K562 (cell line): Measurements from ENCODE around the gene HARS1. TPM values are rescaled to one million over a fixed set of nuclear protein-coding genes. Genes with fewer than 3 reads are reported as not detected.

Source experiments
- CHD2 ChIP-seq: IDR thresholded peaks from 2 replicates; pipeline ENCODE4 v1.6.1; 2011; ENCODE audit warnings: low read depth, low read length
- CTBP1 ChIP-seq: fragments of 450-650 bp; IDR thresholded peaks from 2 replicates; pipeline ENCODE4 v1.6.1; 2016; ENCODE audit warnings: borderline replicate concordance
- MYNN ChIP-seq, 2 experiments: sonication (generic); formaldehyde crosslinking in 1 of 2; IDR thresholded peaks; 2 replicates each; pipeline versions ENCODE4 v1.5.0 to v1.6.1; 2016 to 2020; ENCODE audit warnings: antibody characterized with exemption in 1 of 2, missing genetic modification reagents in 1 of 2
- NCOA2 ChIP-seq, 2 experiments: fragments of 450-650 bp; IDR thresholded peaks; 2 replicates each; pipeline ENCODE4 v1.6.1; 2018; ENCODE audit warnings: mild to moderate bottlenecking in 2 of 2, moderate library complexity in 1 of 2; ENCODE audit not compliant: partially characterized antibody in 2 of 2
- POLR2B ChIP-seq: fragments of 450-650 bp; IDR thresholded peaks from 2 replicates; pipeline ENCODE4 v1.6.1; 2018; ENCODE audit warnings: low read depth; ENCODE audit not compliant: partially characterized antibody
- TAF1 ChIP-seq: IDR thresholded peaks from 2 replicates; pipeline ENCODE4 v1.6.1; 2011; ENCODE audit warnings: mild to moderate bottlenecking, low read length, moderate library complexity; ENCODE audit not compliant: insufficient read depth, control insufficient read depth, severe bottlenecking; ENCODE audit errors: extremely low read depth
- ZNF217 ChIP-seq: sonication (generic); formaldehyde crosslinking; IDR thresholded peaks from 2 replicates; pipeline ENCODE4 v1.8.0; 2022; ENCODE audit warnings: mild to moderate bottlenecking, missing genetic modification reagents
- ZNF324 ChIP-seq: fragments of 250-450 bp; sonication (Bioruptor Pico); IDR thresholded peaks from 2 replicates; pipeline ENCODE4 v1.4.0; 2020; ENCODE audit warnings: mild to moderate bottlenecking
- ZNF347 ChIP-seq: fragments of 450-650 bp; formaldehyde crosslinking; IDR thresholded peaks from 2 replicates; pipeline ENCODE4 v1.4.0; 2020; ENCODE audit warnings: low read depth, mild to moderate bottlenecking, moderate library complexity
- polyA plus RNA-seq, 8 experiments: library from polyadenylated mRNA; depleted of rRNA in 4 of 8; stranded (reverse) in 5 of 8; unstranded in 3 of 8; fragments of >200 nt; fragmentation: Nextera tagmentation in 2 of 8; fragmentation: Illumina TruSeq in 1 of 8; extraction: Ambion mirVana in 2 of 8; extraction: Trizol in 1 of 8; gene quantifications; 2 replicates each; pipeline versions ENCODE4 v1.2.1 to v1.2.3, GENCODE V29; 2011 to 2014; ENCODE audit warnings: inconsistent platforms in 1 of 8, missing spikeins in 1 of 8
- total RNA-seq, 7 experiments: library from RNA; depleted of rRNA in 6 of 7; stranded (reverse); fragments of >200 nt in 6 of 7; fragmentation: Illumina TruSeq in 2 of 7; extraction: Trizol in 2 of 7; gene quantifications; 2 replicates each; pipeline versions ENCODE4 v1.2.1 to v1.2.3, GENCODE V29; 2011 to 2021; ENCODE audit warnings: low replicate concordance in 1 of 7
- TF ChIP-seq, protein P1 (sequence below): fragments of 450-650 bp; IDR thresholded peaks from 2 replicates; pipeline ENCODE4 v1.7.1; 2018; ENCODE audit warnings: mild to moderate bottlenecking, low read depth; ENCODE audit not compliant: partially characterized antibody
- TF ChIP-seq, protein P2 (sequence below): sonication (generic); formaldehyde crosslinking; IDR thresholded peaks from 2 replicates; pipeline ENCODE4 v1.8.1; 2023; ENCODE audit warnings: missing genetic modification reagents, mild to moderate bottlenecking, borderline replicate concordance
- TF ChIP-seq, protein P3 (sequence below): fragments of 250-450 bp; sonication (Bioruptor Pico); IDR thresholded peaks from 2 replicates; pipeline ENCODE4 v1.8.0; 2022; ENCODE audit warnings: inconsistent platforms, mild to moderate bottlenecking, moderate library complexity, borderline replicate concordance
- TF ChIP-seq, protein P4 (sequence below), 2 experiments: fragments of 200-800 bp in 1 of 2; sonication (Bioruptor generic) in 1 of 2; sonication (generic) in 1 of 2; formaldehyde crosslinking in 1 of 2; IDR thresholded peaks in 1 of 2; conservative IDR thresholded peaks in 1 of 2; 2 replicates each; pipeline versions ENCODE4 v1.5.0 to v1.6.1; 2016 to 2020; ENCODE audit warnings: missing compliant biosample characterization in 1 of 2, missing genetic modification characterization in 1 of 2, missing genetic modification reagents in 1 of 2
- TF ChIP-seq, protein P5 (sequence below), 2 experiments: fragments of 250-450 bp in 1 of 2; fragments of 450-650 bp in 1 of 2; sonication (Bioruptor Pico) in 1 of 2; IDR thresholded peaks; 2 replicates each; pipeline versions ENCODE4 v1.6.1 to v1.8.0; 2016 to 2021; ENCODE audit warnings: mild to moderate bottlenecking in 2 of 2, moderate library complexity in 2 of 2, missing compliant biosample characterization in 1 of 2, missing genetic modification characterization in 1 of 2

Gene HARS1
- total and polyA plus RNA-seq, 9 of the 15 experiments (the other 6 are each of a cell fraction or from before 2014, with no cell fraction given) = 13.5 to 88.5 (median 75.2) TPM

DNA sequence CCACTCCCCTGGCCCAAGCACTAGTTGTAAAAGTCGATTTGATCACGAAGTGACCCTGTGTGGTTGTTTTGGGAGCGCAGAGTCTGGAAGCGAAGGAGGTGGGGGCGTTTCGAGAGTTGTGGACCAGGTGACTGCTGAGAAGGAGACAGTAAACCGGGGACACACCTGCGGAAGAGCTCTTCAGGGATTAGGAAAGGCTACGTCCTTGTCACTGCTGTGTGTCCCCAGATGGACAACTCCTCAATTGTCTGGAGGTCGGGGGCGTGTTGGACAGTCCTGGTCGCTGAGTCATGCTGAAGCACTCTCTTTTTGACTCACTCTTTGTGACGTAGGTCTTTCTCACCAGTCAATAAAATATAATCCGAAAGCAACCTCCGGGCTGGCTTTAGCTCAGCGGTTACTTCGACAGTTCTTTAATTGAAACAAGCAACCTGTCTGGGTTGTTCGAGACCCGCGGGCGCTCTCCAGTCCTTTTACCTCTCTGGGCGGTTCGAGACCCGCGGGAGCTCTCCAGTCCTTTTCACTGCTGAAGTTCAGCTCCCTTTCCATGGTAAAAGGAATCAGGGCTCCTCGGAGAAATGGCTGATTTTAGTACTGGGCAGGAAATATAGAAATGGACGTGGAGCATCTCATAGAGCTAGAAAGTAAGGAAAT, 19.9 kb upstream of the HARS1 start (continued):
- TF ChIP-seq, protein P1, sequence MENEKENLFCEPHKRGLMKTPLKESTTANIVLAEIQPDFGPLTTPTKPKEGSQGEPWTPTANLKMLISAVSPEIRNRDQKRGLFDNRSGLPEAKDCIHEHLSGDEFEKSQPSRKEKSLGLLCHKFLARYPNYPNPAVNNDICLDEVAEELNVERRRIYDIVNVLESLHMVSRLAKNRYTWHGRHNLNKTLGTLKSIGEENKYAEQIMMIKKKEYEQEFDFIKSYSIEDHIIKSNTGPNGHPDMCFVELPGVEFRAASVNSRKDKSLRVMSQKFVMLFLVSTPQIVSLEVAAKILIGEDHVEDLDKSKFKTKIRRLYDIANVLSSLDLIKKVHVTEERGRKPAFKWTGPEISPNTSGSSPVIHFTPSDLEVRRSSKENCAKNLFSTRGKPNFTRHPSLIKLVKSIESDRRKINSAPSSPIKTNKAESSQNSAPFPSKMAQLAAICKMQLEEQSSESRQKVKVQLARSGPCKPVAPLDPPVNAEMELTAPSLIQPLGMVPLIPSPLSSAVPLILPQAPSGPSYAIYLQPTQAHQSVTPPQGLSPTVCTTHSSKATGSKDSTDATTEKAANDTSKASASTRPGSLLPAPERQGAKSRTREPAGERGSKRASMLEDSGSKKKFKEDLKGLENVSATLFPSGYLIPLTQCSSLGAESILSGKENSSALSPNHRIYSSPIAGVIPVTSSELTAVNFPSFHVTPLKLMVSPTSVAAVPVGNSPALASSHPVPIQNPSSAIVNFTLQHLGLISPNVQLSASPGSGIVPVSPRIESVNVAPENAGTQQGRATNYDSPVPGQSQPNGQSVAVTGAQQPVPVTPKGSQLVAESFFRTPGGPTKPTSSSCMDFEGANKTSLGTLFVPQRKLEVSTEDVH = no peak
- TF ChIP-seq CHD2 (peak; percentile 35; the same call in 1 of the 2 replicates), POLR2B (peak; percentile 80), ZNF217 (no peak), ZNF324 (CRISPR knock-in tag) (no peak), CTBP1 (peak; percentile 98), ZNF347 (CRISPR knock-in tag) (no peak), TAF1 (peak; percentile 59), MYNN (IDR thresholded peaks at IDR 0.05) (0 out of 2 replicates have a peak, but pooled peaks have one; percentile 52), MYNN (CRISPR knock-in tag; IDR thresholded peaks at IDR 0.05) (no peak), NCOA2 (IDR thresholded peaks at IDR 0.05; ENCODE audit: partially characterized antibody in 2 of 2) (peak in 1 of 2 experiments; percentile 91)
- TF ChIP-seq, protein P2, sequence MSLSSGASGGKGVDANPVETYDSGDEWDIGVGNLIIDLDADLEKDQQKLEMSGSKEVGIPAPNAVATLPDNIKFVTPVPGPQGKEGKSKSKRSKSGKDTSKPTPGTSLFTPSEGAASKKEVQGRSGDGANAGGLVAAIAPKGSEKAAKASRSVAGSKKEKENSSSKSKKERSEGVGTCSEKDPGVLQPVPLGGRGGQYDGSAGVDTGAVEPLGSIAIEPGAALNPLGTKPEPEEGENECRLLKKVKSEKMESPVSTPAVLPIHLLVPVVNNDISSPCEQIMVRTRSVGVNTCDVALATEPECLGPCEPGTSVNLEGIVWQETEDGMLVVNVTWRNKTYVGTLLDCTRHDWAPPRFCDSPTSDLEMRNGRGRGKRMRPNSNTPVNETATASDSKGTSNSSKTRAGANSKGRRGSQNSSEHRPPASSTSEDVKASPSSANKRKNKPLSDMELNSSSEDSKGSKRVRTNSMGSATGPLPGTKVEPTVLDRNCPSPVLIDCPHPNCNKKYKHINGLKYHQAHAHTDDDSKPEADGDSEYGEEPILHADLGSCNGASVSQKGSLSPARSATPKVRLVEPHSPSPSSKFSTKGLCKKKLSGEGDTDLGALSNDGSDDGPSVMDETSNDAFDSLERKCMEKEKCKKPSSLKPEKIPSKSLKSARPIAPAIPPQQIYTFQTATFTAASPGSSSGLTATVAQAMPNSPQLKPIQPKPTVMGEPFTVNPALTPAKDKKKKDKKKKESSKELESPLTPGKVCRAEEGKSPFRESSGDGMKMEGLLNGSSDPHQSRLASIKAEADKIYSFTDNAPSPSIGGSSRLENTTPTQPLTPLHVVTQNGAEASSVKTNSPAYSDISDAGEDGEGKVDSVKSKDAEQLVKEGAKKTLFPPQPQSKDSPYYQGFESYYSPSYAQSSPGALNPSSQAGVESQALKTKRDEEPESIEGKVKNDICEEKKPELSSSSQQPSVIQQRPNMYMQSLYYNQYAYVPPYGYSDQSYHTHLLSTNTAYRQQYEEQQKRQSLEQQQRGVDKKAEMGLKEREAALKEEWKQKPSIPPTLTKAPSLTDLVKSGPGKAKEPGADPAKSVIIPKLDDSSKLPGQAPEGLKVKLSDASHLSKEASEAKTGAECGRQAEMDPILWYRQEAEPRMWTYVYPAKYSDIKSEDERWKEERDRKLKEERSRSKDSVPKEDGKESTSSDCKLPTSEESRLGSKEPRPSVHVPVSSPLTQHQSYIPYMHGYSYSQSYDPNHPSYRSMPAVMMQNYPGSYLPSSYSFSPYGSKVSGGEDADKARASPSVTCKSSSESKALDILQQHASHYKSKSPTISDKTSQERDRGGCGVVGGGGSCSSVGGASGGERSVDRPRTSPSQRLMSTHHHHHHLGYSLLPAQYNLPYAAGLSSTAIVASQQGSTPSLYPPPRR = no peak
- TF ChIP-seq, protein P3, sequence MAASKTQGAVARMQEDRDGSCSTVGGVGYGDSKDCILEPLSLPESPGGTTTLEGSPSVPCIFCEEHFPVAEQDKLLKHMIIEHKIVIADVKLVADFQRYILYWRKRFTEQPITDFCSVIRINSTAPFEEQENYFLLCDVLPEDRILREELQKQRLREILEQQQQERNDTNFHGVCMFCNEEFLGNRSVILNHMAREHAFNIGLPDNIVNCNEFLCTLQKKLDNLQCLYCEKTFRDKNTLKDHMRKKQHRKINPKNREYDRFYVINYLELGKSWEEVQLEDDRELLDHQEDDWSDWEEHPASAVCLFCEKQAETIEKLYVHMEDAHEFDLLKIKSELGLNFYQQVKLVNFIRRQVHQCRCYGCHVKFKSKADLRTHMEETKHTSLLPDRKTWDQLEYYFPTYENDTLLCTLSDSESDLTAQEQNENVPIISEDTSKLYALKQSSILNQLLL (CRISPR knock-in tag) = no peak
- TF ChIP-seq, protein P4, sequence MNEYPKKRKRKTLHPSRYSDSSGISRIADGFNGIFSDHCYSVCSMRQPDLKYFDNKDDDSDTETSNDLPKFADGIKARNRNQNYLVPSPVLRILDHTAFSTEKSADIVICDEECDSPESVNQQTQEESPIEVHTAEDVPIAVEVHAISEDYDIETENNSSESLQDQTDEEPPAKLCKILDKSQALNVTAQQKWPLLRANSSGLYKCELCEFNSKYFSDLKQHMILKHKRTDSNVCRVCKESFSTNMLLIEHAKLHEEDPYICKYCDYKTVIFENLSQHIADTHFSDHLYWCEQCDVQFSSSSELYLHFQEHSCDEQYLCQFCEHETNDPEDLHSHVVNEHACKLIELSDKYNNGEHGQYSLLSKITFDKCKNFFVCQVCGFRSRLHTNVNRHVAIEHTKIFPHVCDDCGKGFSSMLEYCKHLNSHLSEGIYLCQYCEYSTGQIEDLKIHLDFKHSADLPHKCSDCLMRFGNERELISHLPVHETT (CRISPR knock-in tag; conservative IDR thresholded peaks at IDR 0.05 in 1 of 2, IDR thresholded peaks at IDR 0.05 in 1 of 2) = 0 out of 4 replicates have a peak, but pooled peaks of 1 of the 2 experiments have one; percentile 23
- TF ChIP-seq, protein P5, sequence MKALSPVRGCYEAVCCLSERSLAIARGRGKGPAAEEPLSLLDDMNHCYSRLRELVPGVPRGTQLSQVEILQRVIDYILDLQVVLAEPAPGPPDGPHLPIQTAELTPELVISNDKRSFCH (CRISPR knock-in tag; IDR thresholded peaks at IDR 0.05) = no peak
- TF ChIP-seq, protein P5 (tag; IDR thresholded peaks at IDR 0.05) = peak; percentile 77
